Keratinocyte (primary cell): ENCODE results near the gene TFCP2L1.

Source experiments
- EZH2 ChIP-seq: IDR thresholded peaks from one replicate; pipeline ENCODE4 v1.6.1; 2012; ENCODE audit warnings: inconsistent platforms, mild to moderate bottlenecking, low read length, moderate library complexity
- TF ChIP-seq, protein P1 (sequence below), 3 experiments: IDR thresholded peaks in 1 of 3; conservative IDR thresholded peaks in 1 of 3; optimal IDR thresholded peaks in 1 of 3; 2 replicates in 2 of 3; 3 replicates in 1 of 3; pipeline versions ENCODE3 to v1.5.1; 2011; ENCODE audit warnings: low read length in 3 of 3, mild to moderate bottlenecking in 3 of 3, moderate library complexity in 2 of 3, control low read depth in 1 of 3, inconsistent platforms in 1 of 3; ENCODE audit not compliant: insufficient read depth in 2 of 3; ENCODE audit errors: extremely low read depth in 1 of 3

DNA sequence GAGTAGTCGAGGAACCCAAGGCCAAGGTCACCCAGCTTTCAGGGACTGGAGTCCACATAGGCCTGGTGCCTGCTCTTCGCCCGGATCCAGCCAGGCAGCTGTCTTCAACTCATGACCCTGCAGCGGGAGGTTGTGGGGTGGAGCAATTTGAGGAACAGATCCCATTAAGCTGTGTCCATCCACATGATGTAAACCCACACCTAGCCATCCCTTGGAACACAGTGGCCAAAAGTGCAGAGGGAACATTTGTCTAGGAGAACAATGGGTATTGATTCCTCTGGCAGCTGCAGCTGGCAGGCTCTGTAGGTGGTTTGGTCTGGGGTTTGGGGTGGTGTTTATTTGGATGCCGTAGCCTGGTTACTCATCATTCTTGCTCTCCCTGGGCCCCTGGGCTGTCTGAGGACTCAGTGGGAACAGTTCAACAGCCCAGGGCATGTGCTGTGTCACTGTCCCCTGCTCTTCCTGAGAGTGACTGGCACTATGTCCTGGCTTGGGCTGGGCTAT, 99.4 kb downstream of the TFCP2L1 start:
- TF ChIP-seq, protein P1, sequence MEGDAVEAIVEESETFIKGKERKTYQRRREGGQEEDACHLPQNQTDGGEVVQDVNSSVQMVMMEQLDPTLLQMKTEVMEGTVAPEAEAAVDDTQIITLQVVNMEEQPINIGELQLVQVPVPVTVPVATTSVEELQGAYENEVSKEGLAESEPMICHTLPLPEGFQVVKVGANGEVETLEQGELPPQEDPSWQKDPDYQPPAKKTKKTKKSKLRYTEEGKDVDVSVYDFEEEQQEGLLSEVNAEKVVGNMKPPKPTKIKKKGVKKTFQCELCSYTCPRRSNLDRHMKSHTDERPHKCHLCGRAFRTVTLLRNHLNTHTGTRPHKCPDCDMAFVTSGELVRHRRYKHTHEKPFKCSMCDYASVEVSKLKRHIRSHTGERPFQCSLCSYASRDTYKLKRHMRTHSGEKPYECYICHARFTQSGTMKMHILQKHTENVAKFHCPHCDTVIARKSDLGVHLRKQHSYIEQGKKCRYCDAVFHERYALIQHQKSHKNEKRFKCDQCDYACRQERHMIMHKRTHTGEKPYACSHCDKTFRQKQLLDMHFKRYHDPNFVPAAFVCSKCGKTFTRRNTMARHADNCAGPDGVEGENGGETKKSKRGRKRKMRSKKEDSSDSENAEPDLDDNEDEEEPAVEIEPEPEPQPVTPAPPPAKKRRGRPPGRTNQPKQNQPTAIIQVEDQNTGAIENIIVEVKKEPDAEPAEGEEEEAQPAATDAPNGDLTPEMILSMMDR (optimal IDR thresholded peaks at IDR 0.05 in 1 of 3, IDR thresholded peaks at IDR 0.05 in 1 of 3, conservative IDR thresholded peaks at IDR 0.05 in 1 of 3; ENCODE audit: extremely low read depth in 1 of 3, insufficient read depth in 2 of 3, low read length in 3 of 3), result no peak
- TF ChIP-seq EZH2, result no peak
